GM12874 (cell line): ENCODE measurements around the gene GPR155.

ENCODE experiments used
- CTCF ChIP-seq: IDR thresholded peaks from 2 replicates; pipeline ENCODE4 v1.5.1; 2011; ENCODE audit warnings: low read depth, mild to moderate bottlenecking, control low read depth, low read length, moderate library complexity; ENCODE audit not compliant: insufficient read depth

The GPR155 gene

GRCh38 chr2:174486563-174487107 lies at the start of gene GPR155:
Gene GPR155, minus strand, starts transcription at chr2:174487029. Its CDS starts 5,073 bp downstream, at chr2:174481956.
- no peak for TF ChIP-seq CTCF

GRCh38 chr2:174535757-174536703 lies 49.2 kb upstream of the GPR155 start:
- TF ChIP-seq CTCF = no peak

GRCh38 chr2:174535083-174535482 lies 48.3 kb upstream of the GPR155 start:
- no peak for TF ChIP-seq CTCF

- TF ChIP-seq CTCF = no peak
Observed at GRCh38 chr2:174529916-174530315, 43.1 kb upstream of the GPR155 start.

- TF ChIP-seq CTCF = no peak
Observed at GRCh38 chr2:174527959-174528358, 41.1 kb upstream of the GPR155 start.

- no peak for TF ChIP-seq CTCF
Observed at GRCh38 chr2:174527101-174527721, 40.4 kb upstream of the GPR155 start.

GRCh38 chr2:174524527-174524926 lies 37.7 kb upstream of the GPR155 start:
- no peak for TF ChIP-seq CTCF
